NB4 (cell line): ENCODE measurements around the gene AQP2.

Experiments used
- DNase-seq: peaks from one replicate; pipeline ENCODE4 v3.0.0; 2010; ENCODE audit warnings: low read depth
- H3K4me3 ChIP-seq: one replicate; pipeline ENCODE4 v1.5.1; 2011; ENCODE audit warnings: mild to moderate bottlenecking, low read depth, low read length, moderate library complexity
- MYC ChIP-seq: IDR thresholded peaks from 2 replicates; pipeline ENCODE4 v1.6.1; 2011; ENCODE audit warnings: low read depth, low read length
- POLR2A ChIP-seq: IDR thresholded peaks from 2 replicates; pipeline ENCODE4 v1.6.1; 2011; ENCODE audit warnings: mild to moderate bottlenecking; ENCODE audit not compliant: insufficient read length; ENCODE audit errors: extremely low read depth
- TF ChIP-seq, protein P1 (sequence below): IDR thresholded peaks from 2 replicates; pipeline ENCODE4 v1.6.1; 2011; ENCODE audit warnings: low read depth, low read length
- TF ChIP-seq, protein P2 (sequence below): IDR thresholded peaks from one replicate; pipeline ENCODE4 v1.5.1; 2012; ENCODE audit warnings: low read depth, low read length

The AQP2 gene, protein sequence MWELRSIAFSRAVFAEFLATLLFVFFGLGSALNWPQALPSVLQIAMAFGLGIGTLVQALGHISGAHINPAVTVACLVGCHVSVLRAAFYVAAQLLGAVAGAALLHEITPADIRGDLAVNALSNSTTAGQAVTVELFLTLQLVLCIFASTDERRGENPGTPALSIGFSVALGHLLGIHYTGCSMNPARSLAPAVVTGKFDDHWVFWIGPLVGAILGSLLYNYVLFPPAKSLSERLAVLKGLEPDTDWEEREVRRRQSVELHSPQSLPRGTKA

DNA sequence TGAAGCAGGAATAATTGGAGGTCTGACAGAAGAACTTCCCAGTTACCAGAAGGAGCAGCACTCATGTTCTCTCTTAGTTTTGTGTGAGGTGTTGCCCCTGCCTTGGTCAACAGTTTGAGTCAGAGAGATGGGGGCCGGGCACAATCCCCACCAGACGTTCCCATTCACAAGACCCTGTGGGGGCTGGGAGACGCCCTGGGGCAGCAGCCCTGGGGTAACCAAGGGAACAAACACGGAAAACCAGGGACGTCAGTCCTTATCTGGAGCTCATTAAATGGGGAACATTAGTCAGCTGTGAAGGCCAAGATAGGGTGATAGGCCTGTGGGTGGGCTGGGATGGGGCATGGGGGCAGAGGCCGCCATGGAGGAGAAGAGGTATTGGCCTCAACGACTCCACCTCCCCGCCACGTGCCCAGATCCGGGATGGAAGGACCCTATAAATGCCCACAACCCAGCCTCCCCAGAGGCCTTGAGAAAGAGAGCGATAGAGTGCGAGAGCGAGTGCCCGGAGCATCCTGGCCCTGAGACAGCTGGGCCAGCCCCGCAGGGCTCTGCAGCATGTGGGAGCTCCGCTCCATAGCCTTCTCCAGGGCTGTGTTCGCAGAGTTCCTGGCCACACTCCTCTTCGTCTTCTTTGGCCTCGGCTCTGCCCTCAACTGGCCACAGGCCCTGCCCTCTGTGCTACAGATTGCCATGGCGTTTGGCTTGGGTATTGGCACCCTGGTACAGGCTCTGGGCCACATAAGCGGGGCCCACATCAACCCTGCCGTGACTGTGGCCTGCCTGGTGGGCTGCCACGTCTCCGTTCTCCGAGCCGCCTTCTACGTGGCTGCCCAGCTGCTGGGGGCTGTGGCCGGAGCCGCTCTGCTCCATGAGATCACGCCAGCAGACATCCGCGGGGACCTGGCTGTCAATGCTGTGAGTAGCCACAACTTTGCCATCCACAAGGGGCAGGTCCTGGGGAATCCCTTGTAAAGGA lies at the start of gene AQP2:
TSS of gene AQP2 (plus strand) at position 465 of the 979 bp plus-strand sequence. CDS start at position 559, 94 bp downstream.
- TF ChIP-seq POLR2A = no peak
- no peak for TF ChIP-seq MYC
- DNase-seq = no peak
- H3K4me3 ChIP-seq = peak within 1 kb of the TSS; percentile 0

DNA sequence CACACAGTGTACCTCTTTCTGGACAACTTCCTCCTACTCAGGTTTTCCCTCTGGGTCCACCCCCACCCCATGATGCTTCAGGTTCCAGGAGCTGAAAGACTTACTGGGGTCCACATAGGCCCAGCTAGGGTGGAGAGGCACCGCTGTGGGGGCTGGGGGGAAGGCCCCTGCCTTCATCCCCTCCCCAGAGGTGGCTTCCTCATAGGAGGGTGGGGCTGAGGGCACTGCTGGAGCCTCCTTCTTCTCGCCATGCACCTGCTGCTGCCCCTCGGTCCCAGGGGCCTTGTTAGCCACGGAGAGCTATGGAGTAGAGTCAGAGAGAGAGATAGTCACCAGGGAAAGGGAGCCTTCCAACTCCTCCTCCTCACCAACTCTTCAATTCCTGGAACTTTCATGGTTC lies 49.5 kb upstream of the AQP2 start:
- DNase-seq = peak; percentile 27
- TF ChIP-seq, protein P1, sequence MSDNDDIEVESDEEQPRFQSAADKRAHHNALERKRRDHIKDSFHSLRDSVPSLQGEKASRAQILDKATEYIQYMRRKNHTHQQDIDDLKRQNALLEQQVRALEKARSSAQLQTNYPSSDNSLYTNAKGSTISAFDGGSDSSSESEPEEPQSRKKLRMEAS = no peak
- TF ChIP-seq, protein P2, sequence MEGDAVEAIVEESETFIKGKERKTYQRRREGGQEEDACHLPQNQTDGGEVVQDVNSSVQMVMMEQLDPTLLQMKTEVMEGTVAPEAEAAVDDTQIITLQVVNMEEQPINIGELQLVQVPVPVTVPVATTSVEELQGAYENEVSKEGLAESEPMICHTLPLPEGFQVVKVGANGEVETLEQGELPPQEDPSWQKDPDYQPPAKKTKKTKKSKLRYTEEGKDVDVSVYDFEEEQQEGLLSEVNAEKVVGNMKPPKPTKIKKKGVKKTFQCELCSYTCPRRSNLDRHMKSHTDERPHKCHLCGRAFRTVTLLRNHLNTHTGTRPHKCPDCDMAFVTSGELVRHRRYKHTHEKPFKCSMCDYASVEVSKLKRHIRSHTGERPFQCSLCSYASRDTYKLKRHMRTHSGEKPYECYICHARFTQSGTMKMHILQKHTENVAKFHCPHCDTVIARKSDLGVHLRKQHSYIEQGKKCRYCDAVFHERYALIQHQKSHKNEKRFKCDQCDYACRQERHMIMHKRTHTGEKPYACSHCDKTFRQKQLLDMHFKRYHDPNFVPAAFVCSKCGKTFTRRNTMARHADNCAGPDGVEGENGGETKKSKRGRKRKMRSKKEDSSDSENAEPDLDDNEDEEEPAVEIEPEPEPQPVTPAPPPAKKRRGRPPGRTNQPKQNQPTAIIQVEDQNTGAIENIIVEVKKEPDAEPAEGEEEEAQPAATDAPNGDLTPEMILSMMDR = no peak
- TF ChIP-seq POLR2A (no peak), MYC (no peak)
- H3K4me3 ChIP-seq = no peak overlapping the region

DNA sequence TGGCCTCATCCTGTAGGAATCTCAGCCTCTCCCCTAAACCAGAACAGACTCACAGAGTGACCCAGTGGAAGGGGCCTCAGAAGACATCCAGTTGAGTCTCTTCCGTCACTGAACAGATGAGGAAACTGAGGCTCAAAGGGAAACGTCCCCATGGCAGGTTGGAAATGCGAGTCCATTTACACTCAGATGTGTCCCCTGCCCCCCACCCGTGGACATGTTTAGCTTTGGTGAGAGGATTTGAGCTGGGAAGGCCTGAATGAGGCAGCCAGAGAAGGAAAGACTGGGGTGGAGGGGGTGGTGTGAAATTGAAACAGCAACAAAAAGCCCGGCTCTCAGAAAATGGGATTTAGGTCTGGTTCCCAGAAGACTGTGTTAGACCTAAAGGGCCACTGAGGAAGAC lies 48.6 kb upstream of the AQP2 start:
- no peak for DNase-seq
- TF ChIP-seq, protein P2 = no peak
- no peak for TF ChIP-seq MYC
- TF ChIP-seq, protein P1 = no peak
- no peak for TF ChIP-seq POLR2A
- no peak overlapping the region for H3K4me3 ChIP-seq

DNA sequence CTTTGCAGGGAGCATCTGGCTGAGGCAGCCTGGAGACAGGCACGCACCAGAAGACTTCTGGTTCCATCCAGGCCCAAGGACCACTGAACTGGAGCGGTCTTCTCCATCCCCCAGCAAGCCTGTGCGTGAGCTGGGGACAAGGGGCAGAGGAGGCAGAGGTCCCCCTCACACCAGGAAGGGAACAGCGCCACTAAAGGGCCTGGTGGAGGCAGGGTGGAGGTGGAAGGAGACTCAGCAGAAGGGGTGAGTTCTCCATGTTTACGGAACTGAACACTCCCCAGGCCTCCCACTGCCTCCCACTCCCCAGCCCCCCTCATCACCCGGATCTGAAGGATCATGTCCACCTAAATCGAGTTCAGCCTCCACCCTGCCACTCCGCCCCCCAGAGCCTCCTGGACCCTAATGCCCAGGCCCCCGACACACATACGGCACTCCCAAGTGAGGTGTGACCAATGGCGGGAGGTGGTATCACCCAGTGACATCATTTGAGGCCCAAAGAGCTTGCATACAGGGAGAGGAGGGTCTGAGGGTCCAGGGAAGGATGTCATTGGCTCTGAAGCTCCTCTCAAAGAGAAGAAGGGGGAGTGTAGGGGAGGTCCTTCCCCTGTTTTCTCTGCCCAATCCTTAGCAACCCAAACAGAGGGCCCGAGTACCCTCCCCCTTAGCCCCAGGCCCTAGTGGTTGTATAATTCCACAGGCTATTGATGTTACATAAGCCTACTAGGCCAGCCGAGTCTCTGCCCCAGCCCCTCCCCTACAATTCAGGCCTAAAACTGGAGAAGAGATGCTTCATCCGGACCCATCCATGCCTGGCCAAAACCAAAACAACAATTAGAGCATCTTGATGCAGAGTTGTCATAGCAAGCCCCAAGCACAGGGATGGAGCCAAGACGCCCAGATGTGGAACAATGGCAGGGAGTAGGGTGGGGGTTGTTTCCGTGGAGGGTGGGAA lies 47.9 kb upstream of the AQP2 start:
- no peak overlapping the region for H3K4me3 ChIP-seq
- no peak for DNase-seq
- TF ChIP-seq, protein P1 = no peak
- TF ChIP-seq MYC (no peak), POLR2A (no peak)
- TF ChIP-seq, protein P2 = no peak

DNA sequence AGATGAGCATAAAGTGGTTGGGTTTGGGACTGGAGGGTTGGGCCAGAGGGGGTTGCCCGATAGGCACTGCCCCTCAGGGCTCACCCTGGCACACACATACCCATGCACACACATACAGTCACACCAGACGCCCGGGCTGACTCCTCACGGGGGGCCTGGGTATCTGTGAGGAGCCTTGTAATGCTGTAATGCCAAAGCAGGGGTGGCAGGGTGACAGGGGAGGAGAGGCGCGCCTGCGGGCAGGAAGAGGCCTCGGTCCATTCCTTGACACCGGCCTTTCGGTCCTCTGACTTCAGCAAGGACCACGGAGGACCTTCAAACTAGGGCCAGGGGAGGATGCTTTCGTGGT lies 47.2 kb upstream of the AQP2 start:
- no peak for DNase-seq
- TF ChIP-seq POLR2A (no peak), MYC (no peak)
- TF ChIP-seq, protein P2 = no peak
- TF ChIP-seq, protein P1 = no peak
- no peak overlapping the region for H3K4me3 ChIP-seq
